IMR-90 (cell line): ENCODE results near the gene PCSK6. TPM values are rescaled to one million over a fixed set of nuclear protein-coding genes. Genes with fewer than 3 reads are reported as not detected.

Experiments
- ATAC-seq: fragments of 200-7000 bp; cut with Tn5 transposase; 2 replicates; pipeline ENCODE4 v1.9.1; 2020; ENCODE audit warnings: low read depth, mild to moderate bottlenecking, moderate library complexity
- BruUV-seq: library from RNA; stranded (reverse); fragments of 400-500 nt; replicated peaks from 2 replicates; lab custom pipeline; 2021; lab: Mats Ljungman, UMichigan
- CTCF ChIA-PET: fragments of 300-600 bp; formaldehyde crosslinking; extraction: SDS; loops from one replicate; lab custom pipeline; 2021; ENCODE audit warnings: antibody characterized with exemption; lab: Yijun Ruan, JAX
- POLR2A ChIA-PET: fragments of 300-600 bp; sonication (Branson Sonifier 250); formaldehyde crosslinking; loops from one replicate; lab custom pipeline; 2022; ENCODE audit warnings: antibody characterized with exemption; ENCODE audit not compliant: unreplicated experiment; lab: Charles Lee
- DNase-seq: peaks from one replicate; pipeline ENCODE4 v3.0.0; 2013
- H2AFZ ChIP-seq: replicated peaks from 2 replicates; pipeline ENCODE3; 2013; ENCODE audit warnings: low read length, mild to moderate bottlenecking; ENCODE audit not compliant: poor library complexity
- H2AK5ac ChIP-seq: 2 replicates; pipeline ENCODE4 v1.6.1; 2013; ENCODE audit warnings: low read depth, low read length, inconsistent platforms
- H2AK9ac ChIP-seq: replicated peaks from 2 replicates; pipeline ENCODE3; 2013; ENCODE audit warnings: mild to moderate bottlenecking, low read depth, low read length, moderate library complexity; ENCODE audit not compliant: poor library complexity
- H2BK120ac ChIP-seq: 2 replicates; pipeline ENCODE4 v1.6.1; 2013; ENCODE audit warnings: low read depth, low read length, inconsistent platforms
- H2BK15ac ChIP-seq: 3 replicates; pipeline ENCODE4 v1.6.1; 2013; ENCODE audit warnings: low read depth, low read length, inconsistent platforms
- H2BK20ac ChIP-seq: 2 replicates; pipeline ENCODE4 v1.6.1; 2013; ENCODE audit warnings: low read depth, mild to moderate bottlenecking, inconsistent platforms, low read length, moderate library complexity
- H2BK5ac ChIP-seq: 2 replicates; pipeline ENCODE4 v1.6.1; 2013; ENCODE audit warnings: mild to moderate bottlenecking, low read depth, low read length, inconsistent platforms; ENCODE audit not compliant: poor library complexity, severe bottlenecking
- H3K14ac ChIP-seq: replicated peaks from 2 replicates; pipeline ENCODE4 v1.6.1; 2013; ENCODE audit warnings: low read depth, low read length, inconsistent platforms
- H3K18ac ChIP-seq: 2 replicates; pipeline ENCODE4 v1.6.1; 2013; ENCODE audit warnings: low read depth, low read length, control low read depth
- H3K23ac ChIP-seq: 2 replicates; pipeline ENCODE4 v1.6.1; 2013; ENCODE audit warnings: low read depth, low read length, inconsistent platforms
- H3K27ac ChIP-seq: 2 replicates; pipeline ENCODE4 v1.5.1; 2013; ENCODE audit warnings: mild to moderate bottlenecking, control low read depth, low read length; ENCODE audit not compliant: insufficient read depth
- H3K27me3 ChIP-seq: 2 replicates; pipeline ENCODE4 v1.6.1; 2013; ENCODE audit warnings: low read length; ENCODE audit not compliant: control insufficient read depth, insufficient read depth
- H3K36me3 ChIP-seq: 2 replicates; pipeline ENCODE4 v1.6.1; 2013; ENCODE audit warnings: low read length, mixed read lengths; ENCODE audit not compliant: control insufficient read depth, insufficient read depth
- H3K4ac ChIP-seq: 2 replicates; pipeline ENCODE4 v1.6.1; 2013; ENCODE audit warnings: low read depth, low read length, inconsistent platforms
- H3K4me1 ChIP-seq: 2 replicates; pipeline ENCODE4 v1.6.1; 2013; ENCODE audit warnings: low read length, mixed read lengths; ENCODE audit not compliant: control insufficient read depth, insufficient read depth
- H3K4me2 ChIP-seq: 2 replicates; pipeline ENCODE4 v1.6.1; 2013; ENCODE audit warnings: low read depth, mild to moderate bottlenecking, control low read depth, low read length, moderate library complexity
- H3K4me3 ChIP-seq: 2 replicates; pipeline ENCODE4 v1.5.1; 2013; ENCODE audit warnings: low read depth, mild to moderate bottlenecking, control low read depth, low read length, moderate library complexity; ENCODE audit not compliant: insufficient read depth
- H3K56ac ChIP-seq: 2 replicates; pipeline ENCODE4 v1.6.1; 2013; ENCODE audit warnings: low read length, inconsistent platforms; ENCODE audit not compliant: insufficient read depth; ENCODE audit errors: extremely low read depth
- H3K79me1 ChIP-seq, 2 experiments: 2 replicates each; pipeline ENCODE4 v1.6.1; 2013; ENCODE audit warnings: low read length in 2 of 2, inconsistent platforms in 1 of 2, low read depth in 1 of 2
- H3K9ac ChIP-seq: 2 replicates; pipeline ENCODE4 v1.6.1; 2013; ENCODE audit warnings: low read depth, low read length, control low read depth
- H3K9me1 ChIP-seq: 2 replicates; pipeline ENCODE4 v1.6.1; 2013; ENCODE audit warnings: low read length, inconsistent platforms; ENCODE audit not compliant: insufficient read depth
- H3K9me3 ChIP-seq: 2 replicates; pipeline ENCODE4 v1.6.1; 2013; ENCODE audit warnings: low read length; ENCODE audit not compliant: control insufficient read depth, insufficient read depth
- H4K20me1 ChIP-seq: 2 replicates; pipeline ENCODE4 v1.6.1; 2013; ENCODE audit warnings: low read length, inconsistent platforms; ENCODE audit not compliant: insufficient read depth
- H4K5ac ChIP-seq: 2 replicates; pipeline ENCODE4 v1.6.1; 2013; ENCODE audit warnings: mild to moderate bottlenecking, low read depth, low read length, control low read depth
- H4K8ac ChIP-seq, 2 experiments: 2 replicates each; pipeline ENCODE4 v1.6.1; 2013; ENCODE audit warnings: low read depth in 2 of 2, low read length in 2 of 2, control low read depth in 1 of 2, inconsistent platforms in 1 of 2
- H4K91ac ChIP-seq: 2 replicates; pipeline ENCODE4 v1.6.1; 2013; ENCODE audit warnings: low read depth, low read length, inconsistent platforms; ENCODE audit not compliant: insufficient read depth
- RFX5 ChIP-seq: IDR thresholded peaks from 2 replicates; pipeline ENCODE4 v1.8.0; 2012; ENCODE audit warnings: low read depth, mild to moderate bottlenecking, low read length, moderate library complexity
- WGBS, 2 experiments: methylation state at CpG; one replicate each; pipeline versions ENCODE4 v1.1.5 to v1.1.7; 2013; ENCODE audit warnings: missing lambda C conversion rate in 2 of 2; ENCODE audit not compliant: insufficient read length in 1 of 2; ENCODE audit errors: extremely low coverage in 2 of 2; 5-methylcytosine and 5-hydroxymethylcytosine counted together
- dilution Hi-C: fragments of 300-500 bp; cut with HindIII; formaldehyde crosslinking; loops from one replicate; pipeline ENCODE4 v1.14.3; 2018; ENCODE audit warnings: low sequenced_read_pairs; ENCODE audit not compliant: unreplicated experiment
- in situ Hi-C: fragments of 300-500 bp; cut with MboI; formaldehyde crosslinking; loops from 3 replicates; pipeline ENCODE4 v1.14.3; 2019; ENCODE audit warnings: low sequenced_read_pairs, inconsistent platforms, mixed read lengths
- intact Hi-C: fragments of 100-400 bp; cut with micrococcal nuclease; formaldehyde crosslinking; loops from 2 replicates; pipeline ENCODE4 v1.10.0; 2022
- polyA plus RNA-seq, 3 experiments: library from polyadenylated mRNA; depleted of rRNA; stranded (reverse); fragments of >200 nt; gene quantifications; 2 replicates each; pipeline ENCODE4 v1.2.3, GENCODE V29; 2012; ENCODE audit warnings: low replicate concordance in 1 of 3
- total RNA-seq: library from RNA; depleted of rRNA; stranded (reverse); fragments of >200 nt; gene quantifications from 2 replicates; pipeline ENCODE4 v1.2.3, GENCODE V29; 2012

PCSK6 gene
- total and polyA plus RNA-seq, 2 of the 4 experiments (the other 2 are of a cell fraction): not detected

DNA sequence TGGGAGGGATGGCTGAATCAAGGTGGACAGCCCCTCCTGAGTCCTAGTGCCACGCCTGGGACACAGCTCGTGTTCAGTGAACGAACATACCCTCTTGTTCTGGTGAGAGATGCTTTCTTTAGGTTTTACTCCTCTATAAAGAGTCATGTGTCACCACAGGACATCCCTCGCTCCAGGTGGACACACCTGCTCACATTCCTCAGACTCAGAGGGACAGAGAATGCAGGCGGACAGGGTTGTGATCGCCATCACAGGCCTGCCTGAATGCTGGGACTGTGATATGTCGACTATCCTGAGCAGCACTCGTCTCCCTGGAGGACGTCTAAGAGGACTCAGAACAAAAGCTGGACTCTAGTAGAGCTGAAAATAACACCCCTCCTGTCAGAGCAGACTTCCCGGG lies 98.1 kb downstream of the PCSK6 start:
- Histone ChIP-seq H4K20me1 (no peaks in the 10 kb centered on the region), H3K14ac (no peak overlapping the region), H3K79me1 (no peaks in the 10 kb centered on the region), H3K9ac (no peak overlapping the region), H3K9me1 (no peaks in the 10 kb centered on the region), H3K4me3 (no peak overlapping the region), H2AFZ (no peak overlapping the region), H3K9me3 (no peaks in the 10 kb centered on the region), H2BK20ac (no peak overlapping the region), H2AK5ac (no peak overlapping the region), H2AK9ac (no peak overlapping the region), H3K4me2 (no peak overlapping the region), H3K27me3 (peaks cover 36% of the 10 kb centered on the region), H4K91ac (no peak overlapping the region), H3K4me1 (no peaks in the 10 kb centered on the region), H2BK120ac (no peak overlapping the region), H3K36me3 (no peaks in the 10 kb centered on the region), H3K56ac (no peak overlapping the region), H4K5ac (no peak overlapping the region), H2BK15ac (no peak overlapping the region), H4K8ac (no peak overlapping the region), H3K27ac (no peak overlapping the region), H3K23ac (no peak overlapping the region), H3K18ac (no peak overlapping the region), H3K4ac (no peak overlapping the region), H2BK5ac (no peak overlapping the region)
- 57% methylated on average over 5 of the region's 10 CpGs; no CpG with 5 or more reads in 1 of the 2 experiments for WGBS, 2 experiments
- ChIA-PET POLR2A (no interaction called here), CTCF (no interaction called here)
- no peak for TF ChIP-seq RFX5
- no TSS peak for BruUV-seq
- dilution Hi-C loops (no loop called here), in situ Hi-C loops (no loop called here), intact Hi-C loops (no loop called here)
- DNase-seq: no peak
- ATAC-seq: no peak
